HG03565 (cell line): ENCODE data around the gene TNKS1BP1.

Source experiments
- ATAC-seq: cut with Tn5 transposase; IDR thresholded peaks from one replicate; pipeline ENCODE4 v1.9.1; 2021; ENCODE audit warnings: mild to moderate bottlenecking, moderate library complexity; ENCODE audit not compliant: unreplicated experiment

Gene TNKS1BP1

DNA sequence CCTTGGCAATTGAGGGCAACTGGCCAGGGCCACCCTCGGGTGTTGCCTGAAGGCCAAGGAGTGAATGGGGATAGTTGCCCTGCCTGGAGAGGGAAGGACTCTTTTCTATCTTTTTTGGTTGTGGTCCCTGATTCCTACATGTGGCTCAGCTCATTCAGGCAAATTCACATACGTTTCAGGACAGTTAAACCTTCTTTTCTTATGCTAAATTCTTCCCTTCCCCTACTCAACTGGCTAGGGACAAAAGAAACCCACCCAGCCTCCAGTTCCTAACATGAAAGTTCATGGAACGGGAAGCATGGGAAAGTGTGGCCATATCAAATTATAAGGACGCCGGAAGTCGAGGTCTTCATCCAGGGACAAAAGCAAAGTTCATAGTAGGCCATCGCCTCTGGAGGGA is 61.4 kb downstream of the TNKS1BP1 start:
- ATAC-seq = no peak

DNA sequence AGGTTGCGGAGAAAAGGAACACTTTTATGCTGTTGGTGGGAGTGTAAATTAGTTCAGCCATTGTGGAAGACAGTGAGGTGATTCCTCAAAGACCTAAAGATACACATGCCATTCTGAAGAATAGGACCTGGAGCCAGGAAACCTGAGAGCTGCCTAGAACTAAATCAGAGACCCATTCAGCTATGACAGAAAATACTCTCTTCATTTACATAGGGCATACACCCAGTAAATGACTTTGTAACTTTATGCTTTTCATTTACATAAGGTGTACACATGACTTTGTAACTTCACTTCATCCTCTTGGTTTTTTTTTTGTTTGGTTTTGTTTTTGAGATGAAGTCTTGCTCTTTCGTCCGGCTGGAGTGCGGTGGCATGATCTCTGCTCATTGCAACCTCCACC is 62.6 kb downstream of the TNKS1BP1 start:
- no peak for ATAC-seq

DNA sequence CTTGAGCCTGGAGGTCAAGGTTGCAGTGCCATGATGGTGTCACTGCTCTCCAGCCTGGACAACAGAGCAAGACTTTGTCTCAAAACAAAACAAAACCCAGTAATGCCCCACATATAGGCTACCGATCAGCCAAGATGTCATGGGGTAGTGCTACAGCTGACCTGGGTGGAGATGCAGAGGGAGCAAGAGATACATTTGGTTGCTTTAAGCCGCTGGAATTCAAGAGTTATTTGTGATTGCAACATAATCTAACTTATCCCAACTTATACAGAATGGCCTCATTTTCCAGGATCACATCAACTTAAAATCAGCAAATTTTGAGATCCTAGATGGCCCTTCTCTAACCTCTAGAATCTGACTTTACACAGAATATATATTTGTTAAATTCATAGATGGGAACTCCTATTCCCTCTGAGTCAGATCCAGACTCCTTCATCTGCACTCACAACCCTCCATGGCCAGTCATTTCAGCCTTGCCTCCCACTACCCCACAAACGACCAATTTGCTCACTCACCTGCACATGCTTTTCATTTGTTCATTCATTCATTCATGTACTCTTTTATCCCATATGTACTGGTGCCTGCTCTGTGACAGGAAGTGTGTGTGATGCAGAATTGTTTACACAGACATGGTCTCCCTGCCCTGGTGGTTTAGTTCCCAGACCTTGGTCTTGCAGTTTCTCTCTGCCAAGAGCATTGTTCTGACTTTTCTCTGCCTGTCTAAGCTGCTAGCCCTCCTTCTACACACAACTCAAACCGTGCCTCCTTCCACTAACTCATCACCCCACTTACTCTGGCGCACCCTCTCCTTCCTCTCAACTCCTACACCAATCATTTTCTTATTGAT is 63.6 kb downstream of the TNKS1BP1 start:
- ATAC-seq = no peak

DNA sequence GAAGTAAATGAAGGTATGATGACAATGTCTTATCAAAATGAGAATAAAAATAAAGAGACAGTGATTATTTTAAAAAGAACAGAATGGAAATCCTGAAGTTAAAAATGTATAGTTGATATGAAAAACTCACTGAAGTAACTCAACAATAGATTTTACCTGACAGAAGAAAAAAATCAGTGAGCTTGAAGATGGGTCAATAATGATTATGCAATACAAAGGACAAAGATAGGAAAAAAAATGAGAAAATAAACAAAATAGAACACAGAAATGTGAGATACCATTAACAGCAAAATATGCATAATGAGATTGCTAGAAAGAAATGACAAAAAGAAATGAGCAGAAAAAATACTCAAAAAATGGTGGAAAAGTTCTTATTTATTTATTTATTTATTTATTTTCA is 68.6 kb downstream of the TNKS1BP1 start:
- no peak for ATAC-seq

DNA sequence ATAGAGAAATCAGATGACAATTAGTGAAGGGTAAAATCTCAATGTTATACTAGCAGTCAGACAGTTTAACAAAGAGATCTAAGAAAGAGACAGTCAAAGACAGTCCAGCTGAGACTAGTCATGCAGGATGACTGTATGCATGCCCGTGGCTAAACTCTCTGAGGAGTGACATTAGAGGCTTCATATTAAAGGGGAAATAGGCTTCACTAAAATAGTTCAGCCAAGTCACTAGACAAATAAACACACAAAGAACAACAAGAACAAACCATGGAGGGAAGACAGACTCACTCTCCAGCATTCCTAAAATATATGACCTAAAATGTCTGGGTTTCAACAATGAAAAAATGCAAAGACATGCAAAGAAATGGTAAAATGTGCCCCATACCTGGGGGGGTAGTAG is 69.1 kb downstream of the TNKS1BP1 start:
- no peak for ATAC-seq

DNA sequence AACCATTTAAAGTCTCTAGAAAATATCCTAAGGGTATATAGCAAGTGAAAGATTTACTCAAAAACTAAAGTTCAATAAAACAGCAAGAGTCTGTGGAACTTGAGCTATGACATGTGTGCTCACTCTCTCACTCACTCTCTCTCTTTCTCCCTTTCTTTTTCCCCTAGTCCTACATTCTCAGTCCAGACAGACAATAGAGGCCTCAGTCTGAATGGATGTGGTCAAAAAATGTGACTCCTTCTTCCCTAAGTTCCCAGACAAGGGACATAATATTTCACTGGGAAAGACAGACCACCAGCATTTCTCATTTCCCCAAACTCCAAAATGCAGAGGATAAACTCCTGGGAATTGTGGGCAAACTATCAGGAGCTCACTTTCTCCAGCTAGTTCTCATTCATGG is 70.1 kb downstream of the TNKS1BP1 start:
- ATAC-seq = no peak

DNA sequence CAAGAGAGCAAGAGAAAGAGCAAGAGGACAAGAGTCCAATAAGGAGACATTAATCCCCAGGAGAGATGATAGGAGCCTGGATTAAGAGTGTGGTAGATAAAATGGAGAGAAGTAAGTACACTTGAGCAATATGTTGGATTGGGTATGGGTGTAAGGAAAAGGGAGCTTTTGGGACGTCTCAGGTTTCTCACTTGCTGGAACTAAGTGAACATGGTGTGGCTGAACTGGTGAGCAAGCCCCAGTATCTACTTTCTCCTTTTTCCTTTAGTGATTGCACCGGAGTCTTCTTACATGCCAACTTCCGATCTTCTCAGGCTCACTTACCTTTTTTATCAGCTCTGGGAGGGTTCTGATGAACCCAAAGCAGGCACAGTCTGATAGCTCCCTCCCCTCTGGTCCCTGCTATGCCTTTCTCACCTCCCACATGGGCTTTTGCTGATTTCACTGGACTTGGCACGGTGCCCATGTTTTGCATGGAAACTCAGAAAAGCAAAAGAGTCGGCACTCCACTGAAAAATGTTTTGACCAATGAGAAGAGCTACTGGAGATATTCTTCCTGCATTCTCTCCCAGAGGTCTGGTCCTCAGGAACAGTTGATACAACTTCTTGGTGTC is 73.2 kb downstream of the TNKS1BP1 start:
- ATAC-seq = no peak

DNA sequence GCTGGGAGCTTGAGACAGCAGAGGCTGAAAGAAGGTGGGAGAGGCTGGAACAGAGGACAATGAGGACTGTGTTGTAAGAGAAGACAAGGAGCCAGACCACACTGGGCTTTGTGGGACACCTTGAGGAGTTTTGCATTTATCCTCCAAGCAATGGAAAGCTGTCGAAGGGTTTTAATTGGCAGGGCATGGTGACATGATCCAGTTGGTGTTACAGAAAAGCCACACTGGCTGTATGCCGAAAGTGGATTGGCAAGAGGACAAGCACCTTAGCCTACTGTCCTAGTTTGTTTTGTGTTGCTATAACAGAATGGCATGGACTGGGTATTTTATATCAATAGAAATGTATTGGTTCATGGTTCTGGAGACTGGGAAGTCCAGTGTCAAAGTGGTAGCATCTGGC is 73.7 kb downstream of the TNKS1BP1 start:
- ATAC-seq = no peak
